ENCODE measurements around the gene MDM1.
A peak's percentile ranks its signal among the peaks of the same experiment; 100 is the strongest.

Gene MDM1, protein sequence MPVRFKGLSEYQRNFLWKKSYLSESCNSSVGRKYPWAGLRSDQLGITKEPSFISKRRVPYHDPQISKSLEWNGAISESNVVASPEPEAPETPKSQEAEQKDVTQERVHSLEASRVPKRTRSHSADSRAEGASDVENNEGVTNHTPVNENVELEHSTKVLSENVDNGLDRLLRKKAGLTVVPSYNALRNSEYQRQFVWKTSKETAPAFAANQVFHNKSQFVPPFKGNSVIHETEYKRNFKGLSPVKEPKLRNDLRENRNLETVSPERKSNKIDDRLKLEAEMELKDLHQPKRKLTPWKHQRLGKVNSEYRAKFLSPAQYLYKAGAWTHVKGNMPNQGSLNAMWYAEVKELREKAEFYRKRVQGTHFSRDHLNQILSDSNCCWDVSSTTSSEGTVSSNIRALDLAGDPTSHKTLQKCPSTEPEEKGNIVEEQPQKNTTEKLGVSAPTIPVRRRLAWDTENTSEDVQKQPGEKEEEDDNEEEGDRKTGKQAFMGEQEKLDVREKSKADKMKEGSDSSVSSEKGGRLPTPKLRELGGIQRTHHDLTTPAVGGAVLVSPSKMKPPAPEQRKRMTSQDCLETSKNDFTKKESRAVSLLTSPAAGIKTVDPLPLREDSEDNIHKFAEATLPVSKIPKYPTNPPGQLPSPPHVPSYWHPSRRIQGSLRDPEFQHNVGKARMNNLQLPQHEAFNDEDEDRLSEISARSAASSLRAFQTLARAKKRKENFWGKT

DNA sequence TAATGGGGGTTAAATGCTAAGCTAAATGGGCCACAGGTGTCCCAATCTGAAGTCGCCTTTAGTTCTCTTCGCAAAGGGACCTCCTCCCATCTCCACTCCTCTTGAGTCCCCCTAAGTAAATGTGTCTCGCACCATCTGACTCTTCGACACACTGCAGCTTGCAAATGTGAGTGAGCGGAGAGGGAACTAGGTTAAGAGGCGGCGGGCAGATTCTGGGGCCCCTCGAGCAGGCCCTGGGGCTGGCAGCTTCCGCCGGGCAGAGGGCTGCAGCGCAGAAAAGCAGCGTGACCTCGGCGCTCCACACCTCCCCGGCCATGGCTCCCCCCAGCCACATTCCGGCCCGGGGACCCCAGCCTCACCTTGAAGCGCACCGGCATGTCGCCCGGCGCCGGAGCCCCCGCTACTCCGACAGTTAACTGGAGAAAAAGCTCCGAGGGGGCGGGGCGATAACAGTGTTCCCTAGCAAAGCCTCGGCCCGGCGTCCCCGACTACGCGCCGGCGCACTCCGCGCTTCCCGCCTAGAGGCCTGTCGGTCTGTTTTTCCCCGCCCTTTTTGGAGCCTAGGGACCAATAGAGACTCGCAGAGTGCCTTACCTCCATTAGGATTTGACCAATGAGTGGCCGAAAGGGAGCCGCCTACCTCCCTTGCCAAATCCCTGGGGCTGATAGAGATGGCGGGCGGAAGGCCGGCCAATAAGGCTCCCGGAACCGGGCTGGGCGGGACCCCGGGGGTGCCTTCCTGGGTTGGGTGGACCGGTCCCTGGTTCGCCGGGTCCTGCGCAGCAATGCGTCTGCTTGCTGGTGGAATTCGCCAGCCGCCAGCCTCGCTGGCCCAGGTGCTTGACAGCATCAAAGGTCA is at the start of gene MDM1:
Gene MDM1 (minus strand): TSS at position 494 of the 859 bp plus-strand sequence. CDS start 117 bp downstream, at position 377.
- peak; percentile 98 to 99 for DNase-seq

DNA sequence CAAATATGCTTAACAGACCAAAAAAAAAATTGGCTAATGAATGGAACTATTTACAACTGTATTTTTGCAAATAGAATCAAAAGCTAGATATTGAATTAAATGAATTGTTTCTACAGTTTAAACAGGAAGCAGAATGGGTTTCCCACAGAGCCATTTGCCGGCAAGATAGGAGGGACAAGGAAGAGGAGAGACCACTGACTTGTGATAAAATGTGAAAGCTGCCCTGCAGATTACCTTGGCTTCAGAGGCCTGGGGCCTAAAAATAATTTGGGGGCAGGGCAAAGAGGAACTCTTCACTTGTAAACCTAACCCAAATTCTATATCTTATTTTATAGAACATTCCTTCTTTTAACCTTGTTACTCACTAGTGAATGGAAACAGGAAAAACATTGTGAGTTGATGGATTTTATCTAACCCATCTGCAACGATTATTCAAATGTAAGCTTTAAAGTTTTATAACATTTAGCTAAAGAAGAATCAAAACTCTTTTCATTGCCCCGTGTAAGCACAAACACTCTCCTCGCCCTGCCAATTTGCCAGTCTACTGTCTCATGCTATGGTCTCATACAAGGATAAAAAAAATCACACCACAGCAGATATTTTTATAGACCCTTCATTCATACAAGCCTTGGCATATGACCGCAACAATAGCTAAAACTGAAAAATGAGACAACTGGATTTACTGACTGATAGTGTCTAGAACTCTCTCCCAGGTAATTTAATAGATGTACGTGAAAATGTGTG is 49.5 kb upstream of the MDM1 start:
- DNase-seq: no peak

DNA sequence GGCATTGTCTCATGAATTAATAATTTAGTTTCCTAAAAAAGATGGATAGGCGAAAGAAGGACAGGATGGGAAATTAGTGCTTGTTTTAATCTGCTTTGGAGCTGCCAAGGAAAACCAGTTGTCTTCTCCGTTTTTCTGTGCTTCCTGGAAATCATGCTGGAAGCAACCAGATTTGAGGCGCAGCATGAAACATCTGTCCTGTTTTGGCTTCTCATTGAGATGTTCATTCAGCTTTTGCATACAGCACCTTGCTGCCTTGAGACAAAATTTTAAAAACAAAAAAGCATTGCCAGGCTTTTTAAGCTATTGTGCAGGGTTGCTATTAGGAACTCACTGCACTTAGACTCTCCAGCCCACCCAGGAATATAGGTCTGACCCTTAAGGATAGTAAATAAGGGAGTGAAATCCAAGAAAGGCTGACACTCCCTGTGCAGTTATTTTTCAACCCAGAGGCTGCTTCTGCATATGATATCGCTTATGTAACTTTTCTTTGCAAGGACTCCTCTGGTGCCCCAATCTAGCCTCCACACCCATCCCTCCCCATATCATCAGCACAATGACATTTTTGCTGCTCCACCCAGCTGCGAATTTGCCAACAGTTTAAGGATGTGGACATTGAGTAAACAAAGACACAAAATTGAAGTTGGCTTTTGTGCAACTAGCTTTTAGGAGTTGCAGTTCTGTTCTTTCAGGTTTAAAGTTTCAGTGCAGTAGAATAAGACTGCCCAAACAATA is 46.9 kb upstream of the MDM1 start:
- DNase-seq: no peak

DNA sequence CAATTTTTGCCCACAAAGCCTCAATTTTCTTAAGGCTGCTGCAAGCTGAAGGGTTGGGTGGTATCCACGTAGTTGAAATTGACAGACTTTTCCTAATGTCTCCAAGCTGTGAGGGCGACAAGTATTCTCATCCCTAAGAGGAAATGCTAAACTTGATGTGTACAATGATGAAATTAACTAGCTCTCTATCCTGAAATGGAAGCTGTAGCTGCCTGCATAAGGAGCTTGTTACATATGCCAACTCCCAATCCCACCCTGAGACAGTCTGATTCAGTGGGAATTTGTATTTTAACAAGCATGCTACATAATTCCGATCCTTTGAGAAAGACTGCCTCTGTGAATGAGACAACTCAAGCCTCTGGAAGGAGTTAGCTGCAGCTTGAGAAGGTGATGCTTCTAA is 45.7 kb upstream of the MDM1 start:
- DNase-seq: no peak

DNA sequence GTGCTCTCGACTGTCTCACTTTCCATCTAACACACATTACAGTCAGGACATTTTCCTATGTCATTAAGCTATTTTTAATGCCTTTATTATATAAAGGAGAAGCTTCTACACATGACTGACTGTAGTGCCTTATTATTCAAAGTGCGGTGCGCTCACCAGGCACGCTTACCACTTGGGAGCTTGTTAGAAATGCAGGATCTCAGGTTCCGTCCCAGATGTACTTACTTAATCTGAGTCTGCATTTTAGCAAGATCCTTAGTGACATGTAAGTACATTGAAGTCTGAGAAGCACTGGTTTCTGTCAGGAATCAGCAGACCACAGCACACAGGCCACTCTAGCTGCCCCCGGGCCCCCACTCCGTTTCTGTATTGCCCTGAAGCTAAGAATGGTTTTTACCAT is 44.7 kb upstream of the MDM1 start:
- peak; percentile 71 to 84 for DNase-seq

DNA sequence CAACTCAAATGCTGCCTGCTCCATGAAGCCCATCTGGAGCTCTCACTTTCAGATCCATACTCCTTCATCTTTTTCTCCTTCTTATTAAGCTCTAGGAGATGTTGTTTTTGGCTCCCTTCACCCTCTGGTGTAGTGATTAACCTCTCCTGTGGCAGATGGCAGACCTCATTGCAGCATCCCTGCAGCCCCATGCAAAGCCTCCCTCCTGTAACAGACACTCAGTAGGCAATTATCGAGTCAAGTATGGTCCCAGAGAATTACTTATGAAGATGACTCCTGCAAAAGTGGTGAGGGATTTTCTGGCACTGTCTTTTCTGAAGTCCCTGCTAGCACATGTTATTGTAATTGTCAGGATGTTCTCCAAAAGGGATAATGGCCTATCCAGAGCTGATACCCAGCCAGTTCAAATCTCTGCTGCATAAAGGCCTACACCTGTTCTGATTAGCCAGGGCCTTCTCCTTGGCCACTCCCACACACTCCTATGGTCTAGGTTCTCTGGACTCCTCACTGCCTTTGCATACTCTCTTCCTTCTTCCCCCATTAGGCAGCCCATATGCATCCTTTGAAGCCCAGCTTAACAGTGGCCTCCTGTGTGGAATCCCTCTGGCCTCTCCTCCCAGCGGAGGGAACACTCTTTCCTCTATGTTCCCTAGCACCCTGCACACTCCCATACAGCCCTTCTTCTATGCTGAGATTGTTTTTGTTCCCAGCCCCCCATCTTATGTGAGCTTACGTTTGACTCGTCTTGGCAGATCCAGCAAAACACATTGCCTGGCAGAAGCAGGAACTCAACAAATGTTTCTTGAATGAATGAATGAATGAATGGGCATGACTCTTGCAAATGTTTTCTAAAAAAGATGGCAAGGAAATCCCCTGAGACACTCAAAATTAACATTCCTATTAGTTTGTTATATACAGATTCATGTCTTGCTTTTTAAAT is 43.9 kb upstream of the MDM1 start:
- DNase-seq: peak; percentile 7 to 16

DNA sequence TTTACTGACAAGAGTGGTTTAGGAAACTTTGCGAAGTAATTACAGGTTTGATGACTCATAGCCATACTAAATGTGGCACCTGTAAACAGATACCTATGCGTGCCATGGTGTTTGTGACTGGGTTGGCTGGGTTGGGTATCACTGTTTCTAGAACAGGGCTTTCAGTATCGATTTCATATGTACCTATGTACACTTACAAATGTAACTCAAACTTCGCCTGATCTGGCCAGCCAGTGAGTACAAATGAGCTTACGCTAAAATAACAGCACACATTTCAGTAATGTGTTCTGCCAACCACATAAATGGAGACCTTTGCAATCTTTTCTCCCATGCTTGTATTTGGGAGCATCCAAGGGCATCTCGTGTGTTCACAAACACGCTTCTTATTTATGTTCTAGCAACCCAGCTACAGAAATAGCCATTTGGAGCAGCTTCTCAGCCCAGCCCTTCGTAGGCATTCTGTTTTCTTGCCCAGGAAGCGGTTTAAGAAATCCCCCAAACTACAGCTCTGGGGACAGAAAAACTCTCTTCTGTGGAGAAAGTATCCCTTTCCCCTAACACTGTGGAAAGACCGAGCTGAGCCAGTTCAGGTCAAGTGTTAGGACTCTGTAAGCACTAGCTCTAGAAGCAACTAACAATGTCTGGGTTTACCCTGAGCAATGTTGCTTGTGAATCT is 42.3 kb upstream of the MDM1 start:
- no peak for DNase-seq

DNA sequence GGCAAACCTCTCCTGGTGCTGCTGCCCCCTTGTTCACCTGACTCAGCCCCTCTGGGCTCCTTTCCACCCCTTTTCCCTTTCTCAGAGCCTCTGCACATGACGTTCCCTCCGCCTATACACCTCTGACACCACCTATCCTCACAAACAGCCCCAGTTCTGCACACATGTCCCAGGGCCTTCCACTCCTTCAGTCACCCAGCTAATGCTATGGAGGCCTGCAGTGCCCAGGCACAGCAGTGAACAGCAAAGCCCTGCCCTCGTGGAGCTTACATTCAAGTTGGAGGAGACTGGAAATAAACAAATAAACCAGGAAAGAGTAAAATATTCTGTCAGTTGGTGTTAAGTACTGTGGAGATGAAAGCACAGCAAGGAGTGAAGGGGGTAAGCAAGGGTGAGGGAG is 38.5 kb upstream of the MDM1 start:
- DNase-seq: no peak

DNA sequence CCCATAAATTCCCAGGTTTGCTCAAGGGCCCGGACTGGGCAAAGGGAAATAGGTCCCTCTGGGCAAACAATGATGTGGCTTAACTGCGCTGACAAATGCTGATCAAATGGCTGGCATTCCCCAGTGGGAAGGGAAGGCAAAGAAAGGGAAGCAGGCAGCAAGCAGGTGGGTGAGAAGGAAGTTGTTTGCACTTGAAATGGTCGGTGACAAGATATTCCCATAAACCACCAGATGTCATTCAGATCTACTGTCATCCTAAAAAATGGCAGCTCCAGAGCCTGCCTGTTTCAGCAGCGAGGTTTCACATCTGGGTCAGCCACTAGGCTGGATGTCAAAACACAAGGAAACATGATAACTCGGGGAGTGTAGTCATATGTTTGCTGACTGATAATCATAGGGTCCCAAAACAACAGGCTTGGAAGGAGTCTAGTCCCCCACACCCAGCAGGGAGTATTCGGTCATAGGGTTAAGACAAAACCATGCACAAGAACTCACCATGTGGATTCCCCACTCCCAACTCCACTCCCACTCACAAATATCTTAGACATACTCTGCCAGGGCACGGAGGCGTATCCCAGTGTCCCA is 37.9 kb upstream of the MDM1 start:
- no peak for DNase-seq

DNA sequence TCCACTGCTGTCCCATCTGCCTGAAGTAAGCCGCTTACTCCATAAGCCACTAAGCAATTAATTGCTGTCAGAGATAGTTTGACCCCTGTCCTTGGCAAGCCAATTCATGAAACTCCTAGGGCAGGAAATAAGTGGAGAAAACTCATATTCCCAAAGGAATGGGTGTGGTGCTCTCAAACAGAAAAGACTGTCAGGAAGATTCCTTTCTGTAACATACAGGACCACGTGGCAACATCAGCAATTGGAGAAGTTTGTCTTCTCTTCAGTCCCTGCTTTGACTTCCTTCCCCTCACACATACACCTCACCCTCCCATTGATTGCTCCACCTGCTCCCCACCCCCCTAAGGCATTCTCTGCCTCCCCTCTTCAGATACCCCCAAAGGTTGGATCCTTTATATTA is 36.2 kb upstream of the MDM1 start:
- no peak for DNase-seq

DNA sequence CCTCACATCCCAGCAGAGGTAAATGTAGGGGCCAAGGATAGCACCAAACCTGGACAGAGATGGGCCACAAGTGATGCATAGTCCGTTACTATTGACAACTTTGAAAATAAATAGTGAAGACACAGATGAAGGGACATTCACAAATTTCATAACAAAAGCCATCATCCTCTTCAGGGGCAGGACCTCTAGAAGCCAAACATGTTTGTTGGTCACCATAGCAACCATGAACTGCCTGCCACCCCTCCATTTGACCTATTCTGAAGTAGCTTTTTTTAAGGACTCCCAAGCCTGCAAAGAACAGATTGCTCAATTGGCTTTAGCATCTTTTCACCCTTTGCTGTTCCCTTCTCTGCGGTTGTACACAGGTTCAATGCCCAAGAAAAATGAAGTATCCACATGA is 35.7 kb upstream of the MDM1 start:
- no peak for DNase-seq

DNA sequence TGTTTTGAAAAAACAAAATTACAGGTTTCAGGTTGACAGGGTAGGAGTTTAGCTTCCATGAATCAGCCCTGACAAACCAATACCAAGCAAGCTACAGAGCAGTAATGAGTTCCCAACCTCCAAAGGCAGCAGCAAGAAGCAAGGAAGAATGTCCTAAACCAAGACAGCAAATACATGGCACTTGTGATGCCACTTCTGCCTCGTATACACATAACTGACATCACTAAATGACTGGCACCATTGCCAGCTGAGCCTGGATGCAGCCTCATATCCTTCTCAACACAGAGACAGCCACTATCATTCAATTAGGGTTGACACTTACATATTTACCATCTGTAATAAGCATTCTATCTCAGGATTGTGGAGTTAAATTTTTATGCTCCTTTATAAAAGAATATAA is 35.0 kb upstream of the MDM1 start:
- no peak for DNase-seq

DNA sequence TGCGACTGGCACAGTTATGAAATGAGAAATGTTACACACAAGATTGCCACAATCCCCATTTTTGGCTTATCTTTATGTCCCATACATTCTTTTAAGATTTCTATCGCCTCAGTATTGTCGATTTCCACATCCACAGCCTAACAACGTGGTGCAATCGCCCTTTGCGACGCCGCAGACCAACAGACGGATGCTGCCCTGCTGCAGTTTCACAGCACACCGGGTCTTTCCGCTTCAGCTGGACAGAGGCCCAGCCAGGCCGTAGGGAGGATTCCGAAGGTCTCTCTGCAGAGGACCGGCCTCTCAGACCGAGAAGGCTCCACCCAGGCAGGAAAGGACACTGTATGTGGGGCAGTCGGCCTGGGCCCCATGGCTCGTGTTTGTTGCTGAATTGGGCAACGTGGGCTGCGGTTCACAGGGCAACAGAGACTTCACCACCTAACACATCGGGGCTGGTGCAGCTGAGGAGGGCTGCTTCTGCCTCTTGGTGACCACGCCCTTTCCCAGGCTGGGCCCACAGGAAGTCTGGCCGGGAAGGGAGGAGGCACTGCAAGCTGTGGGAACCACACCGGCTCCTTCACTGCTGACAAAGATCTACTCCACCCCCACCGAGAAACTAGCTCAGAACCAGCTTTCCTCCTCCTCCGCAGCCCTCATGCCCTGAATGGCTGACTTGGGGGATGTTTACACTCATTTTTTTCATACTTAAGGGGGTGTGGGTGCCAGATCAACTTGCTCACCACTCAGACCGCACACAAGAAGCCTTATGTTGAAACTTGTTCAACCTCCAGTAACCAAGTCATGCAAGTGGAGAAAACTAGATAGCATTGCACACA is 32.9 kb upstream of the MDM1 start:
- DNase-seq: no peak

DNA sequence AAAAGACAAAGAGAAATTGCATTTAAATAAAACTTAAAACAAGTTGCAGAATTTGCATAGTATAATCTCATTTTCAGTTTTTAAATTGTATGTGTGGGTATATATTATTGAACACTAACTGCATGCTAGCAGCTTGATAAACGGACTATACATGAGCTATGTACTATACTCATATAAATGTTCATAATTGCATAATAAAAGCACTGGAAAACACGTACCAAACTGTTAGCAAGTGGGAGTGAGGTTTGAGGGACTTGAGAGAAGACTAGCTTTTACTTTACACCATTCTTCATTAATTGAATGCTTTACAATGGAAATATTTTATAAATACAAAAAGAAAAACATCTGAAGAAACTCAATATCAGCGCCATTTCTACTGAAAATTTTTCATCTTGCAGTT is 32.2 kb upstream of the MDM1 start:
- DNase-seq: no peak

DNA sequence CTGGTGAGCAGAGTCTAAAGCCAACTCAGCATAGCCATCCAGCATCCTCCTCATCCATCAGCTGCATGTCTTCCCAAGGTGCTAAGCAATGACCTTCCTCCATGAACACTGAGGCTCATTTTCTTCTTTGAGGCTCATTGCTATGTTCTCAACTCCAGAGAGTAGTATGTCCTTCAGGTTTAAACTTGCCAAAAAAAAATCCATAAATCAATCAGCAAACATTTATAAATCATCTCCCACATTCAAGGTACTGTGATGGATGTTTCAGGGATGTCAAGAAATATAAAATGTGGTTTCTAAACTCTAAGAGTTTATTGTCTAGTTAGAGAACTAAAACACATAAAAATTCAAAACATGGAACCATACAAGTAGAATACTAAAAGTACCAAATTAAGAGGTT is 29.8 kb upstream of the MDM1 start:
- no peak for DNase-seq

DNA sequence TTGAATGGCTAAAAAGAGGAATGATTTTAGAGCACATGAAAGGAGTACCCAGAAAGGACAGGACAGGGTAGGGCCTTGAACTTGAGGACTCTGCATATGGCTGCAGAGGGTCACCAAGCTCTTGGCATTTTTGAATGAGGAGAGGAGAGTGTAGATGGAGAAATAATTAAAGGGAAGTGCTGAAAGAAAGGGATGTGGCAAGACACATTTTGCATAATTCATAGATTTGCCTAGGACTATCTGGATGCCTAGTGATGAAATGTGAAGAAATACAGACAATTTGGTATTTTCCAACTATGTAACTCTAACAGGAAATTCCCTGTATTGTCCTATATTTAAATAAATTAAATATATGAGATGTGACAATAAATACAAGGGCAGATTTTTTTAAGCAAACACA is 27.5 kb upstream of the MDM1 start:
- DNase-seq: peak in 1 of 2 experiments; percentile 10

DNA sequence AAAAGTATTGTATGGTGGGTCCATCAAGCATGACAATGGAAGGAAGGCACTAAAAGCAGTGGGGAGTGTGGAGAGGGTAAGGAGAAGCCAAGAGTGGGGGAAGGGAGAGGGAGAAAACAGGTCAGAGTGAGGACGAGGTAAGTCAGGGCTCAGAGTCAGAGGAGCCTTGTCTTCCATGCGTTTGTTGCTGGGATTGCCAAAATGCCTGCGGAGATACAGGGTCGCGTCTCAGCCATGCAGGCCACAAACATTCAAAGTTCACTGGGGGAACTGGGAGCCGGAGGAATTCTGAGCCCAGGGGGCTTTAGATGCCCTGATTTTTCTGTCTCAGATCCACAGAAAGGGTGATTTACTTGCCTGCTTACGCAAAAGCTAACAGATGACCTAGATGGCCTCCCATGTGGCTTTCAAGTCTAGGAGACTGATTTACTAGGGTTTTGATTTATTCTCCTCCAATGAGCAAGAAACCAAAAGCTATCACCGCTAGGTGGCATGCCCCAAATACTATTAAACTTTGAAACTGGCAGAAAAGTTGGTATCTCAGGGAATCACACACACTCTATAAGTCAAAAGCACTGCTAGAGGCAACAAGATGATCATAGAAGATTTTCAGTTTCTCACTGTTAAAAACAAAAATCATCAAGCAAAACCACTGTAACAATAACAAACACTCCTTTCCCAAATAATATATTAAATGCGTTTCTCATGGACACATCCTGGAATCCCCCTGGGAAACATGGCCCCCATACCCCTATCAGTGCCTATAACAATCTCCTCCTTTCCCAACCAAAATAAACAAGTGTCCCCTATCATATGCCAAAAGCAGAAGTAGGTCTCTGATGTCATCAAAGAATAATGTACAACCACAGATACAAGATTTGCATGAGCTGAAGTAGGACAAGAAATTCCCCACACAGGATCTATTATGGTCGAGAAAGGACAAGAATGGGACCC is 26.6 kb upstream of the MDM1 start:
- peak; percentile 43 to 81 for DNase-seq

DNA sequence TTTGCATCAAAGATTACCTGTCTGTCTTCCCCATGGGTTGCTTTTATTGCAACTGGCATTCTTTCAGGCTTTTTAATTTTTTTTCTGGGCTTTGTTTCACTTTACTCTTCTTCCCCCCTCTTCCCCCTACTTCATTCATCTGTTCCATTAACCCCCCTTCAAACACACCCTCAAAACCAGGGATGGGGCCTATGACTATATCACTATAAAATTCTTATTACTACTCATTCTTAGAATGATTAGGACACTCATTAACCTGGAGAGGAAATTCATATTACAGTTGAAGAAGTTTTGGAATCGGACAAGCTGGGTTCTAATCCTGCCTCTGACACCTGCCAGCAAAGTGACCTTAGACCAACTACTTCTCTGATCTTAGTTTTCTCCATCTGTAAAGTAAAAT is 24.8 kb upstream of the MDM1 start:
- no peak for DNase-seq
